SK-N-SH (cell line): ENCODE measurements around the gene CDKN2B-AS1. TPM values are rescaled to one million over a fixed set of nuclear protein-coding genes. Genes with fewer than 3 reads are reported as not detected.

Source experiments
- CTCF ChIA-PET: fragments of 300-600, 350-600 bp; formaldehyde crosslinking; extraction: SDS; loops from one replicate; lab custom pipeline; 2021; lab: Yijun Ruan, JAX
- POLR2A ChIA-PET: fragments of 350-600 bp; sonication (Branson Sonifier 250); formaldehyde crosslinking; extraction: SDS; loops from one replicate; lab custom pipeline; 2020; ENCODE audit warnings: antibody characterized with exemption, inconsistent platforms; lab: Yijun Ruan, JAX
- DNase-seq: peaks from one replicate; pipeline ENCODE4 v3.0.0; 2012
- H2AFZ ChIP-seq: fragments of 200-600 bp; sonication (generic); 2 replicates; pipeline ENCODE4 v1.8.1; 2016; ENCODE audit warnings: antibody characterized with exemption, mild to moderate bottlenecking, low read depth
- H3F3A ChIP-seq: fragments of 200-600 bp; sonication (generic); replicated peaks from 2 replicates; pipeline ENCODE3; 2016; ENCODE audit warnings: antibody characterized with exemption, mild to moderate bottlenecking; ENCODE audit not compliant: insufficient read depth
- H3K27ac ChIP-seq, 2 experiments: fragments of 200-500 bp in 1 of 2; fragments of 200-600 bp in 1 of 2; sonication (Bioruptor generic) in 1 of 2; sonication (generic), shearing (Covaris generic) in 1 of 2; 2 replicates each; pipeline versions ENCODE4 v1.5.1 to v1.6.1; 2014 to 2016; ENCODE audit warnings: low read depth in 2 of 2, inconsistent platforms in 1 of 2, low read length in 1 of 2, mild to moderate bottlenecking in 1 of 2, mixed read lengths in 1 of 2
- H3K27me3 ChIP-seq: fragments of 200-600 bp; sonication (generic), shearing (Covaris generic); 2 replicates; pipeline ENCODE4 v1.6.1; 2016; ENCODE audit warnings: mixed run types; ENCODE audit not compliant: insufficient read depth
- H3K36me3 ChIP-seq, 2 experiments: fragments of 200-500 bp in 1 of 2; fragments of 200-600 bp in 1 of 2; sonication (Bioruptor generic) in 1 of 2; sonication (generic) in 1 of 2; replicated peaks in 1 of 2; 2 replicates each; pipeline versions ENCODE3 to v1.5.1; 2014 to 2016; ENCODE audit warnings: low read length in 1 of 2, mild to moderate bottlenecking in 1 of 2; ENCODE audit not compliant: insufficient read depth in 2 of 2, control insufficient read depth in 1 of 2
- H3K4me1 ChIP-seq, 2 experiments: fragments of 200-500 bp in 1 of 2; fragments of 200-600 bp in 1 of 2; sonication (Bioruptor generic) in 1 of 2; sonication (generic), shearing (Covaris generic) in 1 of 2; 2 replicates each; pipeline versions ENCODE4 v1.5.1 to v1.6.1; 2014 to 2016; ENCODE audit warnings: low read depth in 1 of 2, low read length in 1 of 2, mixed run types in 1 of 2; ENCODE audit not compliant: insufficient read depth in 2 of 2, control insufficient read depth in 1 of 2
- H3K4me2 ChIP-seq: fragments of 200-600 bp; sonication (generic), shearing (Covaris generic); 2 replicates; pipeline ENCODE4 v1.6.1; 2017; ENCODE audit warnings: mixed run types
- H3K4me3 ChIP-seq, 2 experiments: fragments of 200-500 bp in 1 of 2; fragments of 200-600 bp in 1 of 2; sonication (Bioruptor generic) in 1 of 2; sonication (generic), shearing (Covaris generic) in 1 of 2; 2 replicates each; pipeline versions ENCODE4 v1.5.1 to v1.8.1; 2014 to 2016; ENCODE audit warnings: low read depth in 2 of 2, inconsistent platforms in 1 of 2, low read length in 1 of 2, mild to moderate bottlenecking in 1 of 2, mixed read lengths in 1 of 2, moderate library complexity in 1 of 2
- H3K79me2 ChIP-seq: fragments of 200-600 bp; sonication (generic); 2 replicates; pipeline ENCODE4 v1.8.1; 2017; ENCODE audit warnings: mild to moderate bottlenecking; ENCODE audit not compliant: insufficient read depth
- H3K9ac ChIP-seq: fragments of 200-600 bp; sonication (generic); 2 replicates; pipeline ENCODE4 v1.6.1; 2017; ENCODE audit warnings: mixed run types
- H3K9me2 ChIP-seq: fragments of 200-600 bp; sonication (generic); 2 replicates; pipeline ENCODE4 v1.6.1; 2017; ENCODE audit warnings: mixed run types
- H3K9me3 ChIP-seq: fragments of 200-600 bp; sonication (generic); 2 replicates; pipeline ENCODE4 v1.6.1; 2017; ENCODE audit warnings: mixed run types, mild to moderate bottlenecking, moderate library complexity
- H4K20me1 ChIP-seq: fragments of 200-600 bp; sonication (generic); 2 replicates; pipeline ENCODE4 v1.6.1; 2017; ENCODE audit warnings: mild to moderate bottlenecking, mixed run types; ENCODE audit not compliant: insufficient read depth
- CHD2 ChIP-seq: fragments of 150-350 bp; IDR thresholded peaks from 2 replicates; pipeline ENCODE4 v1.6.1; 2018; ENCODE audit warnings: low read length; ENCODE audit not compliant: partially characterized antibody
- EP300 ChIP-seq, 2 experiments: IDR thresholded peaks; 2 replicates each; pipeline versions ENCODE4 v1.4.0 to v1.6.1; 2012; ENCODE audit warnings: borderline replicate concordance in 1 of 2, low read depth in 1 of 2, low read length in 1 of 2
- EZH2phosphoT487 ChIP-seq: fragments of 200-600 bp; sonication (generic); IDR thresholded peaks from 2 replicates; pipeline ENCODE4 v1.6.1; 2017; ENCODE audit warnings: low read depth, mixed run types, mild to moderate bottlenecking, antibody characterized with exemption, moderate library complexity, borderline replicate concordance
- FOSL2 ChIP-seq: IDR thresholded peaks from 2 replicates; pipeline ENCODE4 v1.4.0; 2012; ENCODE audit warnings: low read depth, mild to moderate bottlenecking, moderate library complexity, borderline replicate concordance
- GABPA ChIP-seq: IDR thresholded peaks from 2 replicates; pipeline ENCODE4 v1.4.0; 2012; ENCODE audit warnings: low read depth, mild to moderate bottlenecking
- MEF2A ChIP-seq: IDR thresholded peaks from 2 replicates; pipeline ENCODE4 v1.4.0; 2012; ENCODE audit warnings: low read depth, borderline replicate concordance
- MXI1 ChIP-seq: IDR thresholded peaks from 2 replicates; pipeline ENCODE4 v1.6.1; 2012; ENCODE audit warnings: mild to moderate bottlenecking, low read depth, low read length, improper control_type of control experiment
- NFIC ChIP-seq: IDR thresholded peaks from 2 replicates; pipeline ENCODE4 v1.4.0; 2012; ENCODE audit warnings: borderline replicate concordance
- PBX3 ChIP-seq: IDR thresholded peaks from 2 replicates; pipeline ENCODE4; 2012
- RCOR1 ChIP-seq: fragments of 150-350 bp; IDR thresholded peaks from 2 replicates; pipeline ENCODE4 v1.6.1; 2017; ENCODE audit warnings: antibody characterized with exemption, low read length
- TAF1 ChIP-seq: IDR thresholded peaks from 2 replicates; pipeline ENCODE4 v1.6.1; 2012; ENCODE audit warnings: low read depth, mild to moderate bottlenecking, low read length, moderate library complexity, borderline replicate concordance
- TEAD4 ChIP-seq: IDR thresholded peaks from 2 replicates; pipeline ENCODE4 v1.4.0; 2012; ENCODE audit warnings: mild to moderate bottlenecking, borderline replicate concordance; ENCODE audit not compliant: insufficient read depth
- YY1 ChIP-seq: IDR thresholded peaks from 2 replicates; pipeline ENCODE4 v1.4.0; 2012; ENCODE audit warnings: low read depth, mild to moderate bottlenecking
- WGBS: methylation state at CpG from one replicate; pipeline ENCODE4 v1.1.6; 2017; ENCODE audit warnings: low lambda C conversion rate; 5-methylcytosine and 5-hydroxymethylcytosine counted together
- polyA plus RNA-seq, 3 experiments: library from polyadenylated mRNA; depleted of rRNA; stranded (reverse); fragments of >200 nt; gene quantifications; 2 replicates each; pipeline ENCODE4 v1.2.3, GENCODE V29; 2012
- TF ChIP-seq, protein P1 (sequence below): IDR thresholded peaks from 2 replicates; pipeline ENCODE4 v1.4.0; 2012; ENCODE audit warnings: low read depth, borderline replicate concordance
- TF ChIP-seq, protein P2 (sequence below): fragments of 200-600 bp; sonication (generic); IDR thresholded peaks from 2 replicates; pipeline ENCODE4 v1.6.1; 2017; ENCODE audit warnings: antibody characterized with exemption, mild to moderate bottlenecking, moderate library complexity

Gene CDKN2B-AS1
- polyA plus RNA-seq, 1 of the 3 experiments (the other 2 are of a cell fraction), result 0.25 TPM

DNA sequence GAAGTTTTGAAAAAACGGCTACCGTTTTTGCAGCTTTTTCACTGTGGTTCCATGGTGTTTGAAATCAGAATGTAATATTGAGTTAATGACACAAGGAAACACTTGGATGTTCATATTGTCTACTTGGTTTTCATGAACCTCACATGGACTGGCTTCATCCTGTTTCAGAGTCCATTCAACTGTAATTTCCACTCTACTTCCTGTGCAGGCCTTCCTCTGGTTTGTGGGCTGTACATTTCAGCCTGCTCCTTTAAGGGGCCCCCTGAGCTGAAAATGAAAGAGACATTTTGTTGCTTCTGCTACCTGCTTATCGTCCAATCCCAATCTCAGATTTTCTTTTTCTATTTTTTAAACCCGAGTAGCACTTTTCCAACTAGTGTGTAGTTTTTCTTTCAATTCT, 56.3 kb downstream of the CDKN2B-AS1 start:
- WGBS, result 59% methylated on average over 4 of the region's 4 CpGs
- H3K4me2 ChIP-seq, result no peak overlapping the region

More for the DNA sequence above, 56.3 kb downstream of the CDKN2B-AS1 start:
- ChIA-PET CTCF (interaction anchor here (1.1 to 6.2 kb wide), 3 partner anchors 13 to 238 kb away, joined by 4 to 23 read pairs (median 15); no protein-coding TSS in a partner anchor), POLR2A (no interaction called here)
- TF ChIP-seq TAF1 (no peak), MEF2A (no peak), FOSL2 (no peak), MXI1 (no peak), RCOR1 (no peak), NFIC (no peak), CHD2 (no peak), YY1 (no peak), TEAD4 (no peak), PBX3 (no peak), EP300 (IDR thresholded peaks at IDR 0.05; ENCODE audit: borderline replicate concordance in 1 of 2, low read depth in 1 of 2, low read length in 1 of 2) (no peak), GABPA (no peak), EZH2phosphoT487 (no peak)
- TF ChIP-seq, protein P1, sequence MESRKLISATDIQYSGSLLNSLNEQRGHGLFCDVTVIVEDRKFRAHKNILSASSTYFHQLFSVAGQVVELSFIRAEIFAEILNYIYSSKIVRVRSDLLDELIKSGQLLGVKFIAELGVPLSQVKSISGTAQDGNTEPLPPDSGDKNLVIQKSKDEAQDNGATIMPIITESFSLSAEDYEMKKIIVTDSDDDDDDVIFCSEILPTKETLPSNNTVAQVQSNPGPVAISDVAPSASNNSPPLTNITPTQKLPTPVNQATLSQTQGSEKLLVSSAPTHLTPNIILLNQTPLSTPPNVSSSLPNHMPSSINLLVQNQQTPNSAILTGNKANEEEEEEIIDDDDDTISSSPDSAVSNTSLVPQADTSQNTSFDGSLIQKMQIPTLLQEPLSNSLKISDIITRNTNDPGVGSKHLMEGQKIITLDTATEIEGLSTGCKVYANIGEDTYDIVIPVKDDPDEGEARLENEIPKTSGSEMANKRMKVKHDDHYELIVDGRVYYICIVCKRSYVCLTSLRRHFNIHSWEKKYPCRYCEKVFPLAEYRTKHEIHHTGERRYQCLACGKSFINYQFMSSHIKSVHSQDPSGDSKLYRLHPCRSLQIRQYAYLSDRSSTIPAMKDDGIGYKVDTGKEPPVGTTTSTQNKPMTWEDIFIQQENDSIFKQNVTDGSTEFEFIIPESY, result no peak
- TF ChIP-seq, protein P2, sequence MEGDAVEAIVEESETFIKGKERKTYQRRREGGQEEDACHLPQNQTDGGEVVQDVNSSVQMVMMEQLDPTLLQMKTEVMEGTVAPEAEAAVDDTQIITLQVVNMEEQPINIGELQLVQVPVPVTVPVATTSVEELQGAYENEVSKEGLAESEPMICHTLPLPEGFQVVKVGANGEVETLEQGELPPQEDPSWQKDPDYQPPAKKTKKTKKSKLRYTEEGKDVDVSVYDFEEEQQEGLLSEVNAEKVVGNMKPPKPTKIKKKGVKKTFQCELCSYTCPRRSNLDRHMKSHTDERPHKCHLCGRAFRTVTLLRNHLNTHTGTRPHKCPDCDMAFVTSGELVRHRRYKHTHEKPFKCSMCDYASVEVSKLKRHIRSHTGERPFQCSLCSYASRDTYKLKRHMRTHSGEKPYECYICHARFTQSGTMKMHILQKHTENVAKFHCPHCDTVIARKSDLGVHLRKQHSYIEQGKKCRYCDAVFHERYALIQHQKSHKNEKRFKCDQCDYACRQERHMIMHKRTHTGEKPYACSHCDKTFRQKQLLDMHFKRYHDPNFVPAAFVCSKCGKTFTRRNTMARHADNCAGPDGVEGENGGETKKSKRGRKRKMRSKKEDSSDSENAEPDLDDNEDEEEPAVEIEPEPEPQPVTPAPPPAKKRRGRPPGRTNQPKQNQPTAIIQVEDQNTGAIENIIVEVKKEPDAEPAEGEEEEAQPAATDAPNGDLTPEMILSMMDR, result no peak
- no peak overlapping the region for H3K27ac ChIP-seq
- H3K9ac ChIP-seq, result no peak overlapping the region
- H3K27me3 ChIP-seq, result no peaks in the 10 kb centered on the region
- DNase-seq, result no peak
- no peaks in the 10 kb centered on the region for H4K20me1 ChIP-seq
- H3F3A ChIP-seq, result peaks cover 30% of the 10 kb centered on the region
- no peaks in the 10 kb centered on the region for H3K36me3 ChIP-seq
- no peaks in the 10 kb centered on the region for H3K79me2 ChIP-seq
- H3K4me3 ChIP-seq, result no peak overlapping the region
- H3K9me2 ChIP-seq, result no peaks in the 10 kb centered on the region
- H3K9me3 ChIP-seq, result no peaks in the 10 kb centered on the region
- 0 out of 4 replicates have a peak, but pooled peaks cover 0 to 6% of the 10 kb centered on the region in 2 experiments for H3K4me1 ChIP-seq
- peak overlapping the region; percentile 34; the same call in 1 of the 2 replicates for H2AFZ ChIP-seq
